BJ (cell line): ENCODE measurements around the gene CD74. TPM values are rescaled to one million over a fixed set of nuclear protein-coding genes. Genes with fewer than 3 reads are reported as not detected.

Source experiments
- CTCF ChIA-PET: fragments of 350-600 bp; formaldehyde crosslinking; extraction: SDS; loops from one replicate; lab custom pipeline; 2021; ENCODE audit warnings: antibody characterized with exemption, inconsistent platforms; lab: Yijun Ruan, JAX
- POLR2A ChIA-PET: fragments of 300-600 bp; sonication (Branson Sonifier 250); formaldehyde crosslinking; extraction: SDS; loops from one replicate; lab custom pipeline; 2021; ENCODE audit warnings: antibody characterized with exemption; lab: Charles Lee
- DNase-seq: peaks from one replicate; pipeline ENCODE4 v3.0.0-alpha.2; 2011; ENCODE audit warnings: low read depth
- H3K27me3 ChIP-seq: 2 replicates; pipeline ENCODE4 v1.6.0; 2011; ENCODE audit warnings: low read length; ENCODE audit not compliant: control insufficient read depth, insufficient read depth
- H3K36me3 ChIP-seq: 2 replicates; pipeline ENCODE4 v1.5.1; 2011; ENCODE audit warnings: low read length; ENCODE audit not compliant: control insufficient read depth, insufficient read depth
- H3K4me3 ChIP-seq: 2 replicates; pipeline ENCODE4 v1.5.1; 2011; ENCODE audit warnings: low read depth, mild to moderate bottlenecking, control low read depth, low read length
- polyA plus RNA-seq: library from polyadenylated mRNA; depleted of rRNA; stranded (reverse); fragments of >200 nt; gene quantifications from 2 replicates; pipeline ENCODE4 v1.2.3, GENCODE V29; 2011
- TF ChIP-seq, protein P1 (sequence below): IDR thresholded peaks from 2 replicates; pipeline ENCODE4 v1.5.1; 2011; ENCODE audit warnings: low read depth, mild to moderate bottlenecking, control low read depth, inconsistent platforms, low read length, moderate library complexity; ENCODE audit not compliant: insufficient read depth

Gene CD74
- polyA plus RNA-seq, 1 experiment = 0.28 TPM

DNA sequence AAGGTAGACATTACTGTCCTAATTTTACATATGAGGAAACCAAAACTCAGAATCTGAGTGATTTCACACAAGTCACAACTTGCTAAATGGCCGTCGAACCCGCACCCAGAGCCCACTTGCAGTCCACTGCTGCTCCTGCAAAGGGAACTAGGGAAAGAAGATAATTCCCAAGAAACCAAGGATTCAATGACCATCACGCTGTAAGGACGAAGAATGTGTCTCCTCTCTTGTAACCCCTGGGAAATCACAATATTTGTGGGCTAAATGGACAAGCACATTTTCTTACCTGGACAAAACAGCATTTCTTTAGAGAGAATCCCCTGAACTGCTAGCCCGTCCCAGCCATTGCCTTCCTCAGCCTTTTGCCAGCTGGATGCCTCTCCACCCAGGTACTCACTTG, 34.5 kb upstream of the CD74 start:
- TF ChIP-seq, protein P1, sequence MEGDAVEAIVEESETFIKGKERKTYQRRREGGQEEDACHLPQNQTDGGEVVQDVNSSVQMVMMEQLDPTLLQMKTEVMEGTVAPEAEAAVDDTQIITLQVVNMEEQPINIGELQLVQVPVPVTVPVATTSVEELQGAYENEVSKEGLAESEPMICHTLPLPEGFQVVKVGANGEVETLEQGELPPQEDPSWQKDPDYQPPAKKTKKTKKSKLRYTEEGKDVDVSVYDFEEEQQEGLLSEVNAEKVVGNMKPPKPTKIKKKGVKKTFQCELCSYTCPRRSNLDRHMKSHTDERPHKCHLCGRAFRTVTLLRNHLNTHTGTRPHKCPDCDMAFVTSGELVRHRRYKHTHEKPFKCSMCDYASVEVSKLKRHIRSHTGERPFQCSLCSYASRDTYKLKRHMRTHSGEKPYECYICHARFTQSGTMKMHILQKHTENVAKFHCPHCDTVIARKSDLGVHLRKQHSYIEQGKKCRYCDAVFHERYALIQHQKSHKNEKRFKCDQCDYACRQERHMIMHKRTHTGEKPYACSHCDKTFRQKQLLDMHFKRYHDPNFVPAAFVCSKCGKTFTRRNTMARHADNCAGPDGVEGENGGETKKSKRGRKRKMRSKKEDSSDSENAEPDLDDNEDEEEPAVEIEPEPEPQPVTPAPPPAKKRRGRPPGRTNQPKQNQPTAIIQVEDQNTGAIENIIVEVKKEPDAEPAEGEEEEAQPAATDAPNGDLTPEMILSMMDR = no peak
- Histone ChIP-seq H3K27me3 (no peaks in the 10 kb centered on the region), H3K36me3 (peaks cover 32% of the 10 kb centered on the region), H3K4me3 (no peak overlapping the region)
- no peak for DNase-seq
- ChIA-PET CTCF (interaction anchor here (0.7 to 2.3 kb wide), 2 partner anchors 10 to 254 kb away, joined by 4 to 10 read pairs; partner anchors contain the start of gene RBM22), POLR2A (no interaction called here)

DNA sequence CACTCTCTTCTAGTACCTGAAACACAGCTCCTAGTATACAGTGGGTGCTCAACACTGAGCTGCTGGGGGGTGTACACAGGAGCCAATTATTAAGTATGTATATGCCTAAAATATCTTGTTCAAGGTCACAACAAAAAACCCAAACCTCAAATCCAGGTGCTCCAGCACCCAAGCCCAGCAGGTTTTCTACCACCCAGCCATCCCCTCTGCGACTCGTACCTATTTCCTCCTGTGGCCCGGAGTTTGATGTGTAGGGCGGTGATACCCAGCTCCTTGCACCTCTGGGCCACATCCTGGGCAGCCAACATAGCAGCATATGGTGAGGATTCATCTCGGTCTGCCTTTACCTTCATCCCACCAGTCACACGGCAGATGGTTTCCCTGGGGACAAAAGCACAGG, 33.9 kb upstream of the CD74 start:
- POLR2A ChIA-PET = no interaction called here
- H3K4me3 ChIP-seq = no peak overlapping the region
- DNase-seq = no peak
- H3K27me3 ChIP-seq = no peaks in the 10 kb centered on the region
- peaks cover 32% of the 10 kb centered on the region for H3K36me3 ChIP-seq
- TF ChIP-seq, protein P1 = no peak
- CTCF ChIA-PET = interaction anchor here (1.0 to 2.3 kb wide), 2 partner anchors 10 to 617 kb away, joined by 3 to 10 read pairs; no protein-coding TSS in a partner anchor

DNA sequence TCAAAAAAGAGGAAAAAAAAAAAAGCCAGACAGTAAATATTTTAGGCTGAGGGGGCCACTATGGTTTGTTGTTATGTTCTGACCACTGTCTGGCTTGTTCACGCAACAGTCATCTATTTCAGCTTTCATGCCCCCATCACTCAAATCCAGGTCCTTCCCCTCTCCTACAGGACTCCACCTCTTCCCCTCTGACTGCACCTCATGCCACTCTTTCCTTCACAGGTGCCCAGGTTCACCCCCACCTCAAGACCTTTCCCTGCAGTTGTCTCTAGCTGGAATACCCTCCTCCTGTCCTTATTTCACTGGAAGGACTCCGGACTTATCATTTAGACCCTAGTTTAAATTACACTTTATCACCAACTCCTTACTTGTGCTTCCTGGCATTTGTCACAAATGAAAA, 33.4 kb upstream of the CD74 start:
- ChIA-PET CTCF (interaction anchor here (1.0 to 2.3 kb wide), 2 partner anchors 9 to 617 kb away, joined by 3 to 10 read pairs; no protein-coding TSS in a partner anchor), POLR2A (no interaction called here)
- TF ChIP-seq, protein P1 = no peak
- no peak for DNase-seq
- H3K36me3 ChIP-seq = peaks cover 32% of the 10 kb centered on the region
- H3K4me3 ChIP-seq = no peak overlapping the region
- H3K27me3 ChIP-seq = no peaks in the 10 kb centered on the region

DNA sequence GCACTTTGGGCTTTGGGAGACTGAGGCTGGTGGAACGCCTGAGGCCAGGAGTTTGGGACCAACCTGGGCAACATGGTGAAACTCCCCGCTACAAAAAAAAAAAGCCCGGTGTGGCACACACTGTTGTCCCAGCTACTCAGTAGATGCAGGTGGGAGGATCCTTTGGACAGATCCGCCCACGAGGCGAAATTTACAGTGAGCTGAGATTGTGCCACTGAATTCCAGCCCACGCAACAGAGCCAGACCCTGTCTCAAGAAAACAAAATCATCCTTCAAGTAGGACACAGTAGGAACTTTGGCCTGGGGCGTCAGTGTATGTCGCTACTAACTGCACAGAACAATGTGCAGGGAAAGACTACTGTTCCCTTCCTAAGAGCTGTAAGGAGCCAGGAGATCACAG, 32.1 kb upstream of the CD74 start:
- DNase-seq = no peak
- H3K27me3 ChIP-seq = no peaks in the 10 kb centered on the region
- TF ChIP-seq, protein P1 = no peak
- ChIA-PET POLR2A (interaction anchor here (0.6 kb wide), 1 partner anchor 34 kb away, joined by 10 read pairs; no protein-coding TSS in a partner anchor), CTCF (interaction anchor here (2.3 kb wide), 1 partner anchor 8 kb away, joined by 10 read pairs; no protein-coding TSS in a partner anchor)
- no peak overlapping the region for H3K4me3 ChIP-seq
- peaks cover 32% of the 10 kb centered on the region for H3K36me3 ChIP-seq

DNA sequence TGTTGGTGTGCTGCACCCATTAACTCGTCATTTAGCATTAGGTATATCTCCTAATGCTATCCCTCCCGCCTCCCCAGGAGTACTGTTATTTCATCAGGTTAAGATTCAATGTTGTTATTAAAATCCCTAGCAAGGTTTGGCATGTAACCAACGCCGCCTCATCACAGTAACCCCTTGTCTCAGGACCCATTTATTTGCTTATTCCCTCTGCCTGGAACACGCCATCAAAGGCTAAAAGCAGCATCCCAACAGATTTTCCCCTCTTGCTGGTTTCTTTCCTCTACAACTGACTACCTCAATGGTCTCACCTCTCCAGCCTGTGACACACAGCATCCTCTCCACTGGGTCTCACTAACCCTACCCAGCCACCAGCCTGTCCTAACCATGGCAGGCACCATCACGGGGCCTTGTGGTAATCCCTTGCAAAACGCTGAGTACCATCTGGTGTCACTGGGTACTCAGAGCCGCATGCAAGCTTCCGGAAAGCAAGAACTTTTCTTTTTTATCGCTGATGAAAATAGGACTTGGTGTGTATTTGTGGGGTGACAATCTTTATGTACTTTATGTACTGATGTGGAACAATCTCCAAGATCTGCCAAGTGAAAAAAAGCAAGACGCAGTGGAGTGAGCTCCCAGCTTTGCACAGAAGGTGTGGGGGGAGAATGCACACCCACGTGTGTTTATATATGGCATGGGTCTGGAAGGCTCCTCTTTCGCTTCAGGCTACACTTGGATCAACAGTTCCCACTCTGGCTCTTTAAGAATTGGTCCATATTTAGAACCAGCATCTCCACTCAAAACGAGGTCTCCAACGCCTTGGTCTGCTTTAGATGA, 30.7 kb upstream of the CD74 start:
- TF ChIP-seq, protein P1 = no peak

More for the DNA sequence above, 30.7 kb upstream of the CD74 start:
- Histone ChIP-seq H3K4me3 (no peak overlapping the region), H3K36me3 (peaks cover 32% of the 10 kb centered on the region), H3K27me3 (no peaks in the 10 kb centered on the region)
- POLR2A ChIA-PET = no interaction called here
- DNase-seq = no peak
- CTCF ChIA-PET = interaction anchor here (0.5 to 0.7 kb wide), 3 partner anchors 13 to 171 kb away, joined by 3 read pairs; no protein-coding TSS in a partner anchor
